ENCODE data around the gene ARRDC5. TPM values are rescaled to one million over a fixed set of nuclear protein-coding genes. Genes with fewer than 3 reads are reported as not detected.
A peak's percentile ranks its signal among the peaks of the same experiment; 100 is the strongest.

ARRDC5 gene
- total RNA-seq, 5 donors from 2014 or later (not counting 1 experiment from before 2014, with no cell fraction given): 8.1 to 21.7 (median 15.8) TPM

DNA sequence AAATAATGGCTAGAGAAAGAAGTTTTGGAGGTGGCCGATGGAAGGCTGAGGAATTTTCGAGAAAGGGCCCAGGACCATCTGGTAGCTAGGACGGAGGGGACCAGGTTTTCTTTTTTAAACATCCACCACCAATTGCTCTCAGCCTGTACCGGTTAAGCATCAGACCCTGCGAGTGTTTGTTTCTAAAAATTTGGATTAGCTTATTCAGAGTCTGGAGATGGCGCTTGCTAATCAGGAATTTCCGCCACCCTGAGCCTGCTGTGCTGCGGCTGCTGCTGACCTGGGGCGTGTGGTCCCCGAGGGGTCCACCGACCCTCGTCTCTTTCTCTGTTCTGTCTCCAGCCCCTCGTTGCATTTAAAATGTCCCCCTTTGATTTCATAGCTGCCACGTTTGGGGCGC, 8.6 kb upstream of the ARRDC5 start:
- Mint-ChIP-seq H3K4me3 (peak overlapping the region; percentile 87 to 99 (median 99)), H3K9me3 (no peaks in the 10 kb centered on the region), H3K36me3 (no peaks in the 10 kb centered on the region), H3K27me3 (no peaks in the 10 kb centered on the region), H3K4me1 (peaks cover 56 to 65% (median 62%) of the 10 kb centered on the region in 3 donors), H3K27ac (peak overlapping the region; percentile 92 to 99)
- ChIA-PET CTCF (interaction anchor here (0.6 to 2.3 kb wide), 14 partner anchors 38 to 122 kb away, joined by 3 to 28 read pairs (median 6); partner anchors contain the start of genes FEM1A (in 1 of the 2) and PLIN3 (in 1 of the 2)), POLR2A (no interaction called here)
- Histone ChIP-seq H3K4me3 (ENCODE audit: control insufficient read depth in 1 of 2, extremely low read depth in 1 of 2, low read length in 1 of 2) (peak overlapping the region; percentile 37 to 41), H3K9me3 (no peaks in the 10 kb centered on the region), H3K27me3 (replicated peaks in 1 of 2; ENCODE audit: control insufficient read depth in 2 of 2, extremely low read depth in 1 of 2, insufficient read depth in 2 of 2, low read length in 1 of 2) (peaks cover 0 to 4% of the 10 kb centered on the region in 2 experiments), H3K27ac (ENCODE audit: low read length) (peak overlapping the region; percentile 60), H3K36me3 (ENCODE audit: control insufficient read depth in 2 of 2, extremely low read depth in 1 of 2, insufficient read depth in 1 of 2, low read length in 1 of 2) (peaks cover 3 to 4% of the 10 kb centered on the region in 2 donors), H3K4me1 (ENCODE audit: control insufficient read depth in 1 of 2, extremely low read depth in 1 of 2, insufficient read depth in 2 of 2, low read length in 2 of 2) (peaks cover 25 to 79% of the 10 kb centered on the region in 2 experiments)
- WGBS (ENCODE audit: insufficient coverage): 22% methylated on average over 9 of the region's 15 CpGs
- DNase-seq: no peak
- no peak for ATAC-seq (replicated peaks in 1 of 4)

DNA sequence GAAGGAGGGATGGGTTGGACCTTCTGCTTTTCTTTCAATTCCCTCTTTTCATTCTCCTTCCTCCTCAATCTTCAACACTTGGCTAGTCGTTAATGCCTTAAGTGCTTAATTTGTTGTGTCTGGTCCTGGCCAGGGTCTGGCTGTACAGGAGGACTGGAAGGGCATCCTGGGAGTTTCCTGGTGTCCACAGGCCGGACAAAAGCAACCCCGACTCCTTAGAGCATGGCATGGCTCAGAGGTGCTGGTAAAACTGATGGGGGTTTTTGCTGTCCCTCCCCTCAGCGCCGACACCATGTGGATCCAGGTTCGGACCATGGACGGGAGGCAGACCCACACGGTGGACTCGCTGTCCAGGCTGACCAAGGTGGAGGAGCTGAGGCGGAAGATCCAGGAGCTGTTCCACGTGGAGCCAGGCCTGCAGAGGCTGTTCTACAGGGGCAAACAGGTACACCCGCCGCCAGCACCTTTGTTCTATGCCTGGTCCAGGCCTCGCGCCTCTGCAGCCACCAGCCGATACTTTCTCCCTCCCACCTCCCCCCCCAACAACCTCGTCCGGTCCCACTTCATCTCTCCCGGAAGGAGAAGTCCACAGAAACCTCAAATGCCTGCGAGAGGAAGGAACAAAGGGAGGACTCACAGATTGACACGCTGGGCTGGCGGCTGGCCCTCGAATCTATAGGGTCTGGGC, 8.0 kb upstream of the ARRDC5 start:
- H3K36me3 ChIP-seq (ENCODE audit: control insufficient read depth in 2 of 2, extremely low read depth in 1 of 2, insufficient read depth in 1 of 2, low read length in 1 of 2): peaks cover 3 to 4% of the 10 kb centered on the region in 2 donors
- H3K36me3 Mint-ChIP-seq: no peaks in the 10 kb centered on the region
- no peaks in the 10 kb centered on the region for H3K9me3 ChIP-seq
- ChIA-PET POLR2A (no interaction called here), CTCF (interaction anchor here (0.6 to 2.3 kb wide), 12 partner anchors 38 to 123 kb away, joined by 3 to 28 read pairs (median 6); partner anchors contain the start of gene PLIN3 (in 1 of the 2))
- H3K9me3 Mint-ChIP-seq: no peaks in the 10 kb centered on the region
- H3K27ac ChIP-seq (ENCODE audit: low read length): peak overlapping the region; percentile 60
- H3K4me3 Mint-ChIP-seq: peak overlapping the region; percentile 87 to 99 (median 99)
- peaks cover 0 to 4% of the 10 kb centered on the region in 2 experiments for H3K27me3 ChIP-seq (replicated peaks in 1 of 2; ENCODE audit: control insufficient read depth in 2 of 2, extremely low read depth in 1 of 2, insufficient read depth in 2 of 2, low read length in 1 of 2)
- peak overlapping the region; percentile 92 to 99 for H3K27ac Mint-ChIP-seq
- DNase-seq (peak in 1 of 35 experiments; percentile 38), ATAC-seq (replicated peaks in 1 of 4) (no peak)
- 8% methylated on average over 14 of the region's 23 CpGs for WGBS (ENCODE audit: insufficient coverage)
- H3K4me3 ChIP-seq (ENCODE audit: control insufficient read depth in 1 of 2, extremely low read depth in 1 of 2, low read length in 1 of 2): peak overlapping the region; percentile 37 to 41
- no peaks in the 10 kb centered on the region for H3K27me3 Mint-ChIP-seq
- H3K4me1 ChIP-seq (ENCODE audit: control insufficient read depth in 1 of 2, extremely low read depth in 1 of 2, insufficient read depth in 2 of 2, low read length in 2 of 2): peaks cover 25 to 73% of the 10 kb centered on the region in 2 experiments
- H3K4me1 Mint-ChIP-seq: peaks cover 53 to 66% (median 61%) of the 10 kb centered on the region in 3 donors

DNA sequence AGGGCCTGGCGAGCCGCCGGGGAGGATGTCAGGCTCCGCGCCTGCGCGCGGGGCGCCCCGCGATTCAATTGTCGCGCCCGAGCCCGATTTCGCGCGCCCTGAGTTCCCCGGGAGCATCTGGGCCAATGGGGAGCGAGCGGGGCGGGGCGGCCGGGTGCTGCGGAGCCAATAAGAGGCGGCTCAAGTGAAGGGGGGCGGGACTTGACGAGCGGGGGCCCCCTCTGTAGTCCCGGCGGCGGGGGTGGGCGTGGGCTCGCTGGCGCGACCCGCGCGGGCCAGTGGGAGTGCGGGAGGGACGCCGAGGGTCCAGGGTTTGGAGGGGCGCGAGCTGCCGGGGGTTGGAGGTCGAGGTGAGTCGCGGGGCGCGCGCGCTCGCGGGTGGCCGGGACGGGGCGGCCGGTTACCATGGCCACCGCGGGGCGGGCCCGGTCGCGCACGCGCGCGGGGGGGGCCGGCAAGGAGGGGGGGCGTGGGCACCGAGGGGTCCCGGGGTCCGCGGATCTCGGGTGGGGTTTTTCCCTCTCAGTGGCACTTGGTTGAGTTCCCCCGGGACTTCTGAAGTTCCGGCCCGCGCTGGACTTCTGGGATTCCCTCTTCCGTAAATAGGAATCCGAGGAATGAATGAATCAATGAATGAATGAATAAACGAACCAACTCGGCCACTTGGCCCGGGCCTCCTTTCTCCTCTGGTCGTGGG, 7.3 kb upstream of the ARRDC5 start:
- POLR2A ChIA-PET: no interaction called here
- H3K36me3 Mint-ChIP-seq: no peaks in the 10 kb centered on the region
- Histone ChIP-seq H3K4me1 (ENCODE audit: control insufficient read depth in 1 of 2, extremely low read depth in 1 of 2, insufficient read depth in 2 of 2, low read length in 2 of 2) (peaks cover 22 to 66% of the 10 kb centered on the region in 2 experiments), H3K4me3 (ENCODE audit: control insufficient read depth in 1 of 2, extremely low read depth in 1 of 2, low read length in 1 of 2) (peak overlapping the region; percentile 37 to 41), H3K27me3 (replicated peaks in 1 of 2; ENCODE audit: control insufficient read depth in 2 of 2, extremely low read depth in 1 of 2, insufficient read depth in 2 of 2, low read length in 1 of 2) (peaks cover 0 to 4% of the 10 kb centered on the region in 2 experiments), H3K36me3 (ENCODE audit: control insufficient read depth in 2 of 2, extremely low read depth in 1 of 2, insufficient read depth in 1 of 2, low read length in 1 of 2) (peaks cover 3 to 4% of the 10 kb centered on the region in 2 donors), H3K9me3 (no peaks in the 10 kb centered on the region), H3K27ac (ENCODE audit: low read length) (no peak overlapping the region)
- no peaks in the 10 kb centered on the region for H3K9me3 Mint-ChIP-seq
- peaks cover 53 to 68% (median 55%) of the 10 kb centered on the region in 3 donors for H3K4me1 Mint-ChIP-seq
- under 1% methylated on average over 58 of the region's 85 CpGs for WGBS (ENCODE audit: insufficient coverage)
- CTCF ChIA-PET: no interaction called here
- no peaks in the 10 kb centered on the region for H3K27me3 Mint-ChIP-seq
- no peak overlapping the region for H3K27ac Mint-ChIP-seq
- H3K4me3 Mint-ChIP-seq: peak overlapping the region; percentile 87 to 99 (median 99)
- peak; percentile 83 to 89 (median 86) for ATAC-seq (replicated peaks in 1 of 4)
- peak; percentile 81 to 96 (median 92) for DNase-seq

DNA sequence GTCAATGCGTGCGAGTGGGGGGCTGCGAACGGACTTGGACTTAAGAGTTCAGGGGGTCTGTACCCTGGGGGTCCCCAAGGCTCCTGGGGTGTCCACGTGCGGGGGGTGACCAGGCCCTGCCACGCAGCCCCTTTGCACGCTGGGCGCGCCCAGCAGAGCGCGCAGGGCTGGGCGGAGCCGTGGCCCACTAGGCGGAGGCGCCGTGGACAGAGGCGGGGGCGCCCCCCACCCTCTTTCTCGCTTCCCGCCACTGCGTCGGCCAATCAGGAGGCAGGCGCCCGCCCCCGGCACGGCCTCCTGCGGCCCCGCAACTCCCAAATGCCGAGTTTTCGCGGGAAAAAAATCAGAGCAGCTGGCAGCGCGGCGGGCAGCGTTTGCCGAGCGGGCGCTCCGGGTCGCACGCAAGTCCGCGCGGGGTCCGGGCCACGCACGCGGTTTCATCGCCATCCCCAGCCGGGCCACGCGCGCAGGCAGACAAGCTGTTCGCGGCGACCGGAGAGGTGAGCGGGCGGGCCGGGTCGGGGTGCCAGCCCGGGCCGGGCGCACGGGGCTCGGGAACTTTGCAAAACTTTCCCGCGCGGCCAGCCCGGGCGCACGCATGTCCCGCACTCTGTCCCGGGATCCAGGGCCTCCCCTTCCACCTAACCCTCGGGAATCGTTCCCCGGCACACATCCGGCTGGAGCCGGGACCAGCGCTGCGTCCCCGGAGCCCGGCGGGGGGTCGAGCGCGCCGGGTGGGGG, 6.6 kb upstream of the ARRDC5 start, which contains the start of gene UHRF1:
Gene UHRF1, plus strand, starts transcription at position 346 of the 741 bp plus-strand sequence. CDS start 1,385 bp downstream, outside the sequence.
- WGBS (ENCODE audit: insufficient coverage): 4% methylated on average over 86 of the region's 89 CpGs
- Mint-ChIP-seq H3K27ac (peak within 1 kb of the TSS in 1 of 2 donors; percentile 56), H3K4me3 (peak within 1 kb of the TSS; percentile 87 to 99 (median 99)), H3K36me3 (no peaks in the 10 kb centered on the region), H3K4me1 (peaks cover 50 to 63% (median 51%) of the 10 kb centered on the region in 3 donors), H3K9me3 (no peaks in the 10 kb centered on the region), H3K27me3 (no peaks in the 10 kb centered on the region)
- Histone ChIP-seq H3K4me3 (ENCODE audit: control insufficient read depth in 1 of 2, extremely low read depth in 1 of 2, low read length in 1 of 2) (peak within 1 kb of the TSS; percentile 37 to 41), H3K27ac (ENCODE audit: low read length) (no peak within 1 kb of the TSS), H3K4me1 (ENCODE audit: control insufficient read depth in 1 of 2, extremely low read depth in 1 of 2, insufficient read depth in 2 of 2, low read length in 2 of 2) (peaks cover 17 to 64% of the 10 kb centered on the region in 2 experiments), H3K27me3 (replicated peaks in 1 of 2; ENCODE audit: control insufficient read depth in 2 of 2, extremely low read depth in 1 of 2, insufficient read depth in 2 of 2, low read length in 1 of 2) (peaks cover 0 to 4% of the 10 kb centered on the region in 2 experiments), H3K9me3 (no peaks in the 10 kb centered on the region), H3K36me3 (ENCODE audit: control insufficient read depth in 2 of 2, extremely low read depth in 1 of 2, insufficient read depth in 1 of 2, low read length in 1 of 2) (peaks cover 3 to 4% of the 10 kb centered on the region in 2 donors)
- no peak for ATAC-seq (replicated peaks in 1 of 4)
- POLR2A ChIA-PET: no interaction called here
- CTCF ChIA-PET: no interaction called here
- peak in 1 of 35 experiments; percentile 4 for DNase-seq

GRCh38 chr19:4908781-4909155, 6.1 kb upstream of the ARRDC5 start:
- ATAC-seq (replicated peaks in 1 of 4) (no peak), DNase-seq (no peak)
- peak overlapping the region; percentile 61 to 67 (median 65) for H3K4me3 Mint-ChIP-seq
- POLR2A ChIA-PET: no interaction called here
- CTCF ChIA-PET: no interaction called here
- H3K4me3 ChIP-seq (ENCODE audit: control insufficient read depth in 1 of 2, extremely low read depth in 1 of 2, low read length in 1 of 2): no peak overlapping the region
- no peaks in the 10 kb centered on the region for H3K9me3 Mint-ChIP-seq
- H3K27ac Mint-ChIP-seq: no peak overlapping the region
- H3K4me1 ChIP-seq (ENCODE audit: control insufficient read depth in 1 of 2, extremely low read depth in 1 of 2, insufficient read depth in 2 of 2, low read length in 2 of 2): peaks cover 14 to 58% of the 10 kb centered on the region in 2 experiments
- H3K9me3 ChIP-seq: no peaks in the 10 kb centered on the region
- no peaks in the 10 kb centered on the region for H3K27me3 Mint-ChIP-seq
- peaks cover 0 to 4% of the 10 kb centered on the region in 2 experiments for H3K27me3 ChIP-seq (replicated peaks in 1 of 2; ENCODE audit: control insufficient read depth in 2 of 2, extremely low read depth in 1 of 2, insufficient read depth in 2 of 2, low read length in 1 of 2)
- peaks cover 3 to 4% of the 10 kb centered on the region in 2 donors for H3K36me3 ChIP-seq (ENCODE audit: control insufficient read depth in 2 of 2, extremely low read depth in 1 of 2, insufficient read depth in 1 of 2, low read length in 1 of 2)
- H3K27ac ChIP-seq (ENCODE audit: low read length): no peak overlapping the region
- peaks cover 44 to 57% (median 45%) of the 10 kb centered on the region in 3 donors for H3K4me1 Mint-ChIP-seq
- 92% methylated on average over 10 of the region's 15 CpGs for WGBS (ENCODE audit: insufficient coverage)
- no peaks in the 10 kb centered on the region for H3K36me3 Mint-ChIP-seq

- Histone ChIP-seq H3K9me3 (no peaks in the 10 kb centered on the region), H3K27ac (ENCODE audit: low read length) (no peak overlapping the region), H3K27me3 (replicated peaks in 1 of 2; ENCODE audit: control insufficient read depth in 2 of 2, extremely low read depth in 1 of 2, insufficient read depth in 2 of 2, low read length in 1 of 2) (peaks cover 0 to 4% of the 10 kb centered on the region in 2 experiments), H3K4me1 (ENCODE audit: control insufficient read depth in 1 of 2, extremely low read depth in 1 of 2, insufficient read depth in 2 of 2, low read length in 2 of 2) (peaks cover 13 to 54% of the 10 kb centered on the region in 2 experiments), H3K36me3 (ENCODE audit: control insufficient read depth in 2 of 2, extremely low read depth in 1 of 2, insufficient read depth in 1 of 2, low read length in 1 of 2) (peaks cover 3 to 4% of the 10 kb centered on the region in 2 donors), H3K4me3 (ENCODE audit: control insufficient read depth in 1 of 2, extremely low read depth in 1 of 2, low read length in 1 of 2) (no peak overlapping the region)
- CTCF ChIA-PET: interaction anchor here in 1 of 2 donors (0.8 kb wide), 1 partner anchor 38 kb away, joined by 3 read pairs; no protein-coding TSS in a partner anchor
- ATAC-seq (replicated peaks in 1 of 4) (no peak), DNase-seq (no peak)
- Mint-ChIP-seq H3K4me1 (peaks cover 40 to 55% (median 42%) of the 10 kb centered on the region in 3 donors), H3K27ac (peak overlapping the region; percentile 45 to 56), H3K4me3 (peak overlapping the region; percentile 61 to 67 (median 65)), H3K9me3 (no peaks in the 10 kb centered on the region), H3K36me3 (no peaks in the 10 kb centered on the region), H3K27me3 (no peaks in the 10 kb centered on the region)
- 97% methylated on average over 4 of the region's 5 CpGs for WGBS (ENCODE audit: insufficient coverage)
- POLR2A ChIA-PET: no interaction called here
Observed at GRCh38 chr19:4908360-4908759, 5.7 kb upstream of the ARRDC5 start.
